GM12874 (cell line): ENCODE results near the gene DCUN1D2.

Source experiments
- TF ChIP-seq, protein P1 (sequence below): IDR thresholded peaks from 2 replicates; pipeline ENCODE4 v1.5.1; 2011; ENCODE audit warnings: low read depth, mild to moderate bottlenecking, control low read depth, low read length, moderate library complexity; ENCODE audit not compliant: insufficient read depth

The DCUN1D2 gene

DNA sequence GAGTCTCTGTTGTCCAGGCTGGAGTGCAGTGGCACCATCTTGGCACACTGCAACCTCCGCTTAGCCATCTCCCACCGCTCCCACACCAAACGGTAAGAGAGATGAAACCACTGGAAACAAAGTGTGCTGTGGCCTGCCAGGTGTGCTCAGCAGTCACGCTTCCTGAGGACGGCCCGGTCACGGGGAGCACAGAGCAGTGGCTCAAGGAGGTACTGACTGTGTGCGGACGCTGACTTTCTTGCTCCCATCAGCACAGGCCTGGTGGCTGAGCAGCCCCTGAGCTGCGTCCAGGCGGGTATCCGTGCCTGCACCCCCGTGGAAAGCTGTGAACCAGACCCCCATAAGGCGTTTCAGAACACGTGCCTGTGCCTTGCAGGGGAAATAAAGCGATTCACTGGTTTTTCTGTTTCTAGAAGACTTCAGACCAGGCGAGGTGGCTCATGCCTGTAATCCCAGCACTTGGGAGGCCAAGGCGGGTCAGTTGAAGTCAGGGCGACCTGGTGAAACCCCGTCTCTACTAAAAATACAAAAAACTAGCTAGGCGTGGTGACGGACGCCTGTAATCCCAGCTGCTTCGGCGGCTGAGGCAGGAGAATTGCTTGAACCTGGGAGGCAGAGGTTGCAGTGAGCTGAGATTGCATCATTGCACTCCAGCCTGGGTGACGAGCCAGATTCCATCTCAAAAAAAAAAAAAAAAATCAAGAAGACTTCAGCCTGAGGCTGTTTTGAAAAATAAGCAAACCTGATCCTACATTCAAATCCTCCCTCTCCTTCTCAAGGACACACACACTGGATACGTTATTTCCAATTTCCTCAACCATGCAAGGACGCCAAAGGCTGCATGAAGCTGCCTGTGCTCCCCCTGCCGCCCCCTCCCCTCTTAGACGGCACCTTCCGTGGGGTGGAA lies 62.7 kb downstream of the DCUN1D2 start:
- TF ChIP-seq, protein P1, sequence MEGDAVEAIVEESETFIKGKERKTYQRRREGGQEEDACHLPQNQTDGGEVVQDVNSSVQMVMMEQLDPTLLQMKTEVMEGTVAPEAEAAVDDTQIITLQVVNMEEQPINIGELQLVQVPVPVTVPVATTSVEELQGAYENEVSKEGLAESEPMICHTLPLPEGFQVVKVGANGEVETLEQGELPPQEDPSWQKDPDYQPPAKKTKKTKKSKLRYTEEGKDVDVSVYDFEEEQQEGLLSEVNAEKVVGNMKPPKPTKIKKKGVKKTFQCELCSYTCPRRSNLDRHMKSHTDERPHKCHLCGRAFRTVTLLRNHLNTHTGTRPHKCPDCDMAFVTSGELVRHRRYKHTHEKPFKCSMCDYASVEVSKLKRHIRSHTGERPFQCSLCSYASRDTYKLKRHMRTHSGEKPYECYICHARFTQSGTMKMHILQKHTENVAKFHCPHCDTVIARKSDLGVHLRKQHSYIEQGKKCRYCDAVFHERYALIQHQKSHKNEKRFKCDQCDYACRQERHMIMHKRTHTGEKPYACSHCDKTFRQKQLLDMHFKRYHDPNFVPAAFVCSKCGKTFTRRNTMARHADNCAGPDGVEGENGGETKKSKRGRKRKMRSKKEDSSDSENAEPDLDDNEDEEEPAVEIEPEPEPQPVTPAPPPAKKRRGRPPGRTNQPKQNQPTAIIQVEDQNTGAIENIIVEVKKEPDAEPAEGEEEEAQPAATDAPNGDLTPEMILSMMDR = no peak

DNA sequence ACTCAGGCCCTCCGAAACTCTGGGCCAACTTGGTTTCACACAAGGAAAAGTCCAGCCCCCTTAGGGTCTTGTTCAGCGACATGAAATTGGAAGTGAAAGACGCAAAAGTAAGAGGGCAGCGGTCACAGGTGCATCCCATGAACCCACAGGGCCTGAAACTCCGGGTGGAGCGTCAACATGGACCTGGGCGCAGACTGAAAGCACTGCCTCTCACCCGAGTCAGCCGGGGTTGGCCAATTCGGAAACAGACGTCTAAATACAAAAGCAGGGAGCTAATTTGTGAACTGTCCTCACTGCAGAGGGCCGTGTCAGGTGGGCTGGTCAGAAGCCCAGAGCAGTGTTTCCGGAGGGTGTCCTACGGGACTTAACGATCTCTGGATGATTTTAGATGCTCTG lies 63.9 kb downstream of the DCUN1D2 start:
- TF ChIP-seq, protein P1 = no peak

DNA sequence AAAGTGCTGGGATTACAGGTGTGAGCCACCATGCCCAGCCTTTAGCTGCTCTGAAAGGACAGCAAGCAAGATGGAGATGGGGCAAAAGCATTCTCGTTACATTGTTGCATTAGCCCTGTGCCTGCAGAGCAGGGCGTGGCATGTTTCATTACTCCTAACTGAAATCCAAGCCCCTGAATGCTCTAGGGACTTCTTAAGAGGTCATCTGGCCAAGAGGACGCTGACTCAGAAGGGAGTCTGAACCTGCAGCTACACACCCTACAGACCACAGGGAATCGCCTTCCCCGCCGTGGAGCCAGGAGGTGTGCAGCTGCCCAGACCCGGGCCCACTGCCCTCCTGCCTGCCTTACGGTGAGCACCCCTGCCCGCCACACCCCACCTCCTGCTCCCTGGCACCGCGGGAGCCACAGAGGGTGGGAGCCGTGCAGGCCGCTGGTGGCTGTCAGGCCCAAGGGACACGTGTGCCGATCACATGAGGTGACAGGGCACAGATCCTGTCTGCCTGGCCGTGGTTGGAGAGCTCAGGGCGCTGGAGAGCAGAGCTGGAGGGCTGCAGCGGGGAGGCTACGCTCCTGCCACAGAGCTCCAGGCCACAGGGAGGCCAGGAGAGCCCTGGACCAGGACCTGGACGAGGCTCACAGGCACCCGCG lies 64.4 kb downstream of the DCUN1D2 start:
- TF ChIP-seq, protein P1 = no peak

DNA sequence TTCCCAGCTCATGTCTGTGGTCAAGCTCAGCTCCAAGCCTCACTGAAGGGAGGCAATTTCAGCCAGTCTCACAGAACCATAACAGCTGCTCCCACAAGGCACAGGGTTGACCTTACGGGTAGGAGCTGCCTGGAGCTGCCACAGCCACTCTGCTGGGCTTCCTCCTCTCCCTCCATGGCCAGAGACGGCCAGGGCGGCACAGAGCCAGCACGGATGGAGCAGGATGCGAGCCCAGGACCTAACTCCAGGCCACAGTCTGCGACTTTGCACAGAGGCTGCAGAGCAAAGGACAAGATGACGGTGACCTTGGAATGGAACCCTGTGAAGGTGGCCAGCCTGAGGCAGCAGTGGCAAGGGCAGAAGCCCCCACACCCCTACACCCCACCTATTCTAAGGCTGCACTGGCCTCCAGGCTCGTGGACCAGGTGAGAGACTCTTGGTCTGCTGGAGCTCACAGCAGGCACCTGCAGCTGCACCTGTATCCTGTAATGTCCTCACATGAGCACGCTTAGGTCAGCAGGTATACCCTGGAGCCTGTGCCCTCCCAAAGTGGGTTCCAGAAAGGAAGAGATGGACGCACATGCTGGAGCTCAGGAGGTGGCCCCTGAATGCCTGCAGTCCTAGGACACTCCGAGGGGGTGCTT lies 66.9 kb downstream of the DCUN1D2 start:
- TF ChIP-seq, protein P1 = no peak

DNA sequence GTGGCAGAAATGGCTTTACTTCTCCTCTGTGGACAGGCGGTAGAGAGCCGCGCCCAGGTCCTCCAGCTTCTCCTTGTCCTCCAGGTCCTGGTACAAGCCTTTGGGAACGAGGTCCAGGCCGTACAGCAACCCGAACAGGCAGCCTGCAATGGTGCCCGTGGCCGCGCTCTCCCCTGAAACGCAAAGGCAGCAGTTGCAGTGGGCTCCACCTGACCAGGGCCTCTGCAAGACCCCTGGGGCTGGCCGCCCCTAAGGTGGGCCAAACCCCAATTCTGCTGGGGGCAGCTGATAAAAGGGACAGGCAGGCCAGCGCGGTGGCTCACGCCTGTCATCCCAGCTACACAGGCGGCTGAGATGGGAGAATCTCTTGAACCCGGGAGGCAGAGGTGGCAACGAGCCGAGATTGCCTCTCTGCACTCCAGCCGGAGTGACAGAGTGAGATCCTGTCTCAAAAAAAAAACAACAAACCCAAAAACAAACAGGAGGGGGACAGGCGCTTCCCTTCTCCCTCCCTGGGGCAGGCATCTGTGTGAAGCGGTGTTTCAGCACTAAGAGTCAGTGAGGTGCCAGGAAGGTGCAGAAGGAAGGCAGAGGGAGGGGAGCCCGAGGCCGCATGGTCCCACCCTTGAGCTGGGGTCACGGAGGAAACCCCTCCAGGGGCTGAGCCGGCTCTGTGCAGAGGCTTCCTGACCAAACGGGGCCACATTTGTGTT lies 67.5 kb downstream of the DCUN1D2 start:
- TF ChIP-seq, protein P1 = no peak

DNA sequence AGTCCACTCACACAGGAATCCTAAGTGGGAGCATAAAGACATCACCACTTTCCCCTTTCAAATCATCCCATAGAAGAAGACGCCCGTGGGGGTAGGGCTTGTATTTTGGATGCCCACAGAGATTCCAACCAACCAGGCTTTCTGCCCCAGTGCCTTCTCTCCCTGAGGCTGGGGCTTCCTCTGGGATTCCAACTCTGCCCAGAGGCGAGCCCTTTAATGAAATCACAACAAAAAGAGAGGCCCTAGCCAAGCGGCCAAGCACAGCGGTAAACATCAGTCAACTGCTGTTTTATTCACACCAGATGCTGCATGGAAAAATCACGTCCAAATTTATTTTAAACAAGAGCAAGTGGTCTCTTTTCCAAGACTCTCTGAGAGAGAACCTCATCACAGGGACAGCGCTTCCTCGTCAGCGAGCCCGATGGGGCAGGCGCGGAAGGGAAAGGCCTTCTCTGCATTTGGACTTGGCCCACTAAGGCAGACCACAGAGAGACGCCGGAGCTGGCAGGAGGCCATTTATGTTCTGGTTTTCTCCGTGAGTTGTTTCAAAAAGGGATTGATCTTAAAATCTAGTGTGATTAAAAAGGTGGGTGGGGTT lies 68.7 kb downstream of the DCUN1D2 start:
- TF ChIP-seq, protein P1 = no peak
